Tibial nerve (tissue), 4 donors: ENCODE data around the gene RGPD4. TPM values are rescaled to one million over a fixed set of nuclear protein-coding genes. Genes with fewer than 3 reads are reported as not detected.

Experiments used
- DNase-seq, 2 donors: peaks; one replicate each; pipeline ENCODE4 v3.0.0-alpha.2; 2019; ENCODE audit warnings: low spot score in 2 of 2
- H3K27ac ChIP-seq, 4 donors: fragments of 200-600 bp; sonication (generic) in 3 of 4; one replicate each; pipeline ENCODE4 v1.5.1; 2017 to 2019; ENCODE audit warnings: mild to moderate bottlenecking in 1 of 4
- H3K27me3 ChIP-seq, 2 donors: fragments of 200-600 bp; sonication (generic) in 1 of 2; one replicate each; pipeline versions ENCODE4 v1.5.1 to v1.6.0; 2017 to 2019
- H3K36me3 ChIP-seq, 3 donors: fragments of 200-600 bp; sonication (generic); one replicate each; pipeline ENCODE4 v1.5.1; 2018 to 2019
- H3K4me1 ChIP-seq, 4 donors: fragments of 200-600 bp; sonication (generic) in 3 of 4; one replicate each; pipeline ENCODE4 v1.5.1; 2017 to 2019
- H3K4me3 ChIP-seq, 4 donors: fragments of 200-600 bp; sonication (generic) in 3 of 4; one replicate each; pipeline ENCODE4 v1.5.1; 2017 to 2019; ENCODE audit warnings: mild to moderate bottlenecking in 1 of 4, moderate library complexity in 1 of 4
- H3K9me3 ChIP-seq, 4 donors: fragments of 200-600 bp; sonication (generic) in 3 of 4; one replicate each; pipeline ENCODE4 v1.5.1; 2017 to 2019
- EP300 ChIP-seq, 2 donors: sonication (generic); formaldehyde crosslinking; IDR thresholded peaks; one replicate each; pipeline ENCODE4 v1.6.1; 2017; ENCODE audit warnings: antibody characterized with exemption in 2 of 2, mild to moderate bottlenecking in 1 of 2
- POLR2A ChIP-seq, 2 donors: fragments of 450-650 bp; IDR thresholded peaks; one replicate each; pipeline ENCODE4 v1.6.1; 2017; ENCODE audit warnings: antibody characterized with exemption in 2 of 2, mild to moderate bottlenecking in 2 of 2, moderate library complexity in 2 of 2
- WGBS, 2 donors: methylation state at CpG; one replicate each; pipeline ENCODE4 v1.1.5; 2018; 5-methylcytosine and 5-hydroxymethylcytosine counted together
- total RNA-seq, 4 donors: library from RNA; depleted of rRNA; stranded (reverse); fragments of >200 nt; gene quantifications; one replicate each; pipeline ENCODE4 v1.1.0, GENCODE V29; 2016
- TF ChIP-seq, protein P1 (sequence below), 5 experiments: fragments of 200-600 bp in 3 of 5; fragments of 450-650 bp in 2 of 5; sonication (generic) in 3 of 5; IDR thresholded peaks; one replicate each; pipeline ENCODE4 v1.5.1; 2016 to 2019; ENCODE audit warnings: antibody characterized with exemption in 5 of 5, mild to moderate bottlenecking in 3 of 5, moderate library complexity in 2 of 5

The RGPD4 gene
- total RNA-seq, 4 donors from 2014 or later: not detected

DNA sequence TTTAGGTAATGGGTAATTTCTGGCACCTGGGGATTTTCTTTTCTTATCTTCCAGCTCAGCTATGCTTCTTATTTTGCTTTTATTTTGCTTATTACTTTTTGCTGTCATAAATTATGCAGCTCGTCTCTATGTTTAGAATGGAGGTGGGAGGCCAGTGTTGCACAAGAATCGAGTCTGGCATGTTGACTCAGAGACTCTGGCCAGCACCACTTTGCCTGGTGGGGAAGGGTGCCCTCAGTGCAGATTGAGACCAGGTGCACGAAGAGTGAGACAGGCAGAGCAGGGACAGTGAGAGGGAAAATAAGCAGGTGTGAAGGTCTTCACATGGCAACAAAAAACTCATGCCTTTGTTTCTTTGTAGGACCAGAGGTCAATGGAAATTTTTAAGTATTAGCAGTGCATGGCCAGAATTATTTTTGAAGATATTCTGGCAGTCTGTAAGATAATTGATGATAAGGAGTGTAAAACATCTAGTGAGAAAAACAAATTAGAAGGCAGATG, 100.4 kb downstream of the RGPD4 start:
- peaks cover 0 to 4% (median 0%) of the 10 kb centered on the region in 4 donors for H3K4me1 ChIP-seq
- H3K4me3 ChIP-seq: no peak overlapping the region
- H3K36me3 ChIP-seq: no peaks in the 10 kb centered on the region
- no peak overlapping the region for H3K27ac ChIP-seq
- no peaks in the 10 kb centered on the region for H3K9me3 ChIP-seq
- TF ChIP-seq, protein P1, sequence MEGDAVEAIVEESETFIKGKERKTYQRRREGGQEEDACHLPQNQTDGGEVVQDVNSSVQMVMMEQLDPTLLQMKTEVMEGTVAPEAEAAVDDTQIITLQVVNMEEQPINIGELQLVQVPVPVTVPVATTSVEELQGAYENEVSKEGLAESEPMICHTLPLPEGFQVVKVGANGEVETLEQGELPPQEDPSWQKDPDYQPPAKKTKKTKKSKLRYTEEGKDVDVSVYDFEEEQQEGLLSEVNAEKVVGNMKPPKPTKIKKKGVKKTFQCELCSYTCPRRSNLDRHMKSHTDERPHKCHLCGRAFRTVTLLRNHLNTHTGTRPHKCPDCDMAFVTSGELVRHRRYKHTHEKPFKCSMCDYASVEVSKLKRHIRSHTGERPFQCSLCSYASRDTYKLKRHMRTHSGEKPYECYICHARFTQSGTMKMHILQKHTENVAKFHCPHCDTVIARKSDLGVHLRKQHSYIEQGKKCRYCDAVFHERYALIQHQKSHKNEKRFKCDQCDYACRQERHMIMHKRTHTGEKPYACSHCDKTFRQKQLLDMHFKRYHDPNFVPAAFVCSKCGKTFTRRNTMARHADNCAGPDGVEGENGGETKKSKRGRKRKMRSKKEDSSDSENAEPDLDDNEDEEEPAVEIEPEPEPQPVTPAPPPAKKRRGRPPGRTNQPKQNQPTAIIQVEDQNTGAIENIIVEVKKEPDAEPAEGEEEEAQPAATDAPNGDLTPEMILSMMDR (IDR thresholded peaks at IDR 0.05): no peak
- TF ChIP-seq EP300 (IDR thresholded peaks at IDR 0.05): no peak
- TF ChIP-seq POLR2A (IDR thresholded peaks at IDR 0.05): no peak
- WGBS, 2 donors: 60 to 68% methylated on average over 3 of the region's 3 CpGs
- no peaks in the 10 kb centered on the region for H3K27me3 ChIP-seq
- DNase-seq: no peak

GRCh38 chr2:107931412-107931811, 104.7 kb downstream of the RGPD4 start:
- no peaks in the 10 kb centered on the region for H3K36me3 ChIP-seq
- TF ChIP-seq, protein P1 (IDR thresholded peaks at IDR 0.05): no peak
- no peak for TF ChIP-seq POLR2A (IDR thresholded peaks at IDR 0.05)
- TF ChIP-seq EP300 (IDR thresholded peaks at IDR 0.05): no peak

GRCh38 chr2:107932488-107932887, 105.8 kb downstream of the RGPD4 start:
- TF ChIP-seq EP300 (IDR thresholded peaks at IDR 0.05) (no peak), POLR2A (IDR thresholded peaks at IDR 0.05) (no peak)
- TF ChIP-seq, protein P1 (IDR thresholded peaks at IDR 0.05): no peak
- peak overlapping the region in 1 of 4 donors; percentile 43 for H3K27ac ChIP-seq
- WGBS, 2 donors: 20 to 41% methylated on average over 2 of the region's 2 CpGs
- no peaks in the 10 kb centered on the region for H3K36me3 ChIP-seq
- no peak for DNase-seq
- H3K4me1 ChIP-seq: peaks cover 0 to 9% (median 0%) of the 10 kb centered on the region in 4 donors
- H3K4me3 ChIP-seq: no peak overlapping the region
- no peaks in the 10 kb centered on the region for H3K9me3 ChIP-seq
- no peaks in the 10 kb centered on the region for H3K27me3 ChIP-seq

More at GRCh38 chr2:107931412-107931811, 104.7 kb downstream of the RGPD4 start:
- H3K4me1 ChIP-seq: peaks cover 0 to 9% (median 0%) of the 10 kb centered on the region in 4 donors
- no peaks in the 10 kb centered on the region for H3K9me3 ChIP-seq
- no peaks in the 10 kb centered on the region for H3K27me3 ChIP-seq
- no peak overlapping the region for H3K4me3 ChIP-seq
- 41 to 52% methylated on average over 3 of the region's 3 CpGs for WGBS, 2 donors
- DNase-seq: no peak
- H3K27ac ChIP-seq: no peak overlapping the region

- TF ChIP-seq EP300 (IDR thresholded peaks at IDR 0.05): no peak
- TF ChIP-seq, protein P1 (IDR thresholded peaks at IDR 0.05): peak in 2 of 5 experiments; percentile 9 to 39
- TF ChIP-seq POLR2A (IDR thresholded peaks at IDR 0.05): no peak
- Histone ChIP-seq H3K27ac (peak overlapping the region in 1 of 4 donors; percentile 43), H3K36me3 (no peaks in the 10 kb centered on the region), H3K9me3 (no peaks in the 10 kb centered on the region), H3K4me1 (peaks cover 0 to 9% (median 0%) of the 10 kb centered on the region in 4 donors), H3K27me3 (no peaks in the 10 kb centered on the region), H3K4me3 (no peak overlapping the region)
- 35 to 43% methylated on average over 3 of the region's 3 CpGs for WGBS, 2 donors
- DNase-seq: no peak
Measured at GRCh38 chr2:107932979-107933378, 106.3 kb downstream of the RGPD4 start.

DNA sequence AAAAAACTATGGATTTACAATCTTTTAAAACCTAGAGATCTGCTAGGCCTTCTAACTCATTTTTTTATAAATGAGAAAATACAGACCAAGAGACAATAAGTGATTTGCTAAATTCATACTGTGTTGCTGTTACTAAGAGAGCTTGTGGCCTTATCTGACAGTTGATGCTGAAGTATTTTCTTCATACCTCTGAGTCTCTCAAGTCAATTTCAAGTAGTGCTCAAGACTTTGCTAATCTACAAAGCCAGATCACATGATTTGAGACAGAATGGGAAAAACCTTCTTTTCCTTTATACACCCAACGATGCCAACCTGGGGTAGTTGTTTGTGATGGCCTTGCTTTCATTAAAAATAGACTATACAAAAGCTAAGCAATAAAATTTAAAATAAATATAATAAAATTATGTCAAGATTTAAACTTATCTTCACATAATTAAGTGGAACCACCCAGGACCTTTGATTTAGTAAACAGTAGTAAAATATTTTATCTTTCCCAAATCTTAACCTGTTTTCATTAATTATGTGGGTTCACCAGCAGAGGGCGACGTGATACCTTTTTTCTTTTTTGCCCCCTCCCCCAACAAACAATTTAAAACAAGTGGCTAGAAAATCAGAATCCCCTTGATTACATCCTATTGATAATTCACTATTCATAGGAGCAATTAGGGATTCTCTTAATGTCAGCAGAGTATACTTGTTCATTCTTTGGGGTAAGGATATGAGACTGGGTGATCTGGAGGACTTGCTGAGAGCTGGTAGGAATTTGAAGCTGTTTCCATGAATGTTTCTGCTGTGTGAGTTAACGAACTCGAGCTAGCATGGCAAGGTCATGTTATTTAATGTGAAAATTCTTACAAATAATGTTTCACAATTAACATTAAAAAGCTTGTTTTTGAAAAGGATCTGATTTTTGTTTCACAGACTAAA, 110.0 kb downstream of the RGPD4 start:
- TF ChIP-seq, protein P1 (IDR thresholded peaks at IDR 0.05): peak in 3 of 5 experiments; percentile 13 to 51 (median 26)
- TF ChIP-seq EP300 (IDR thresholded peaks at IDR 0.05): no peak
- TF ChIP-seq POLR2A (IDR thresholded peaks at IDR 0.05): no peak
- WGBS, 2 donors: 27 to 32% methylated on average over 5 of the region's 5 CpGs
- H3K4me1 ChIP-seq: peaks cover 0 to 8% (median 0%) of the 10 kb centered on the region in 4 donors
- no peaks in the 10 kb centered on the region for H3K27me3 ChIP-seq
- H3K4me3 ChIP-seq: no peak overlapping the region
- no peaks in the 10 kb centered on the region for H3K9me3 ChIP-seq
- no peak for DNase-seq
- H3K27ac ChIP-seq: no peak overlapping the region
- no peaks in the 10 kb centered on the region for H3K36me3 ChIP-seq
